ENCODE data around the gene BATF. TPM values are rescaled to one million over a fixed set of nuclear protein-coding genes. Genes with fewer than 3 reads are reported as not detected.
A peak's percentile ranks its signal among the peaks of the same experiment; 100 is the strongest.

Gene BATF
- total and polyA plus RNA-seq, 2 donors (not counting 1 experiment from before 2014, with no cell fraction given) = 12.8 to 16.4 TPM

GRCh38 chr14:75477881-75478280 lies 44.4 kb upstream of the BATF start:
- CTCF ChIA-PET = interaction anchor here (1.5 to 2.9 kb wide), 2 partner anchors 11 to 24 kb away, joined by 5 to 16 read pairs; no protein-coding TSS in a partner anchor
- Histone ChIP-seq H2AFZ (ENCODE audit: insufficient read depth, low read depth, low read length, poor library complexity, severe bottlenecking) (no peak overlapping the region), H3K4me2 (replicated peaks; ENCODE audit: low read depth, low read length, poor library complexity, severe bottlenecking) (no peak overlapping the region), H3K4me3 (ENCODE audit: control extremely low read depth in 1 of 5, extremely low read depth in 1 of 5, insufficient read depth in 1 of 5, low read depth in 2 of 5, low read length in 4 of 5) (no peak overlapping the region), H3K36me3 (replicated peaks in 1 of 2; ENCODE audit: control extremely low read depth in 1 of 2, control insufficient read depth in 1 of 2, extremely low read depth in 1 of 2, insufficient read depth in 2 of 2, low read length in 1 of 2) (no peaks in the 10 kb centered on the region), H3K27ac (ENCODE audit: low read length in 2 of 2) (no peak overlapping the region), H4K20me1 (ENCODE audit: control insufficient read depth, insufficient read depth, low read length, poor library complexity, severe bottlenecking) (no peaks in the 10 kb centered on the region), H3K4me1 (ENCODE audit: control insufficient read depth in 2 of 2, insufficient read depth in 2 of 2, low read length in 2 of 2) (peaks cover 0 to 20% of the 10 kb centered on the region in 2 donors), H3K27me3 (replicated peaks in 1 of 4; ENCODE audit: control extremely low read depth in 1 of 4, control insufficient read depth in 3 of 4, insufficient read depth in 4 of 4, low read length in 3 of 4) (no peaks in the 10 kb centered on the region), H3K79me2 (ENCODE audit: control insufficient read depth, insufficient read depth, low read length) (no peaks in the 10 kb centered on the region), H3K9me3 (ENCODE audit: control extremely low read depth in 1 of 3, control insufficient read depth in 2 of 3, insufficient read depth in 1 of 3, low read length in 2 of 3) (no peaks in the 10 kb centered on the region), H3K9ac (ENCODE audit: low read length) (no peak overlapping the region)
- intact Hi-C loops (cut with micrococcal nuclease) = no loop called here
- Mint-ChIP-seq H3K4me3 (no peak overlapping the region), H3K27me3 (no peaks in the 10 kb centered on the region), H3K27ac (no peak overlapping the region), H3K9me3 (ENCODE audit: insufficient read depth) (no peaks in the 10 kb centered on the region), H3K4me1 (peaks cover 23% of the 10 kb centered on the region)
- WGBS (ENCODE audit: insufficient coverage) = 100% methylated on average over 5 of the region's 5 CpGs
- POLR2A ChIA-PET = no interaction called here
- no peak for TF ChIP-seq EZH2 (IDR thresholded peaks at IDR 0.05; ENCODE audit: borderline replicate concordance, insufficient read depth, low read depth, low read length, poor library complexity, severe bottlenecking)
- TF ChIP-seq, protein P1, sequence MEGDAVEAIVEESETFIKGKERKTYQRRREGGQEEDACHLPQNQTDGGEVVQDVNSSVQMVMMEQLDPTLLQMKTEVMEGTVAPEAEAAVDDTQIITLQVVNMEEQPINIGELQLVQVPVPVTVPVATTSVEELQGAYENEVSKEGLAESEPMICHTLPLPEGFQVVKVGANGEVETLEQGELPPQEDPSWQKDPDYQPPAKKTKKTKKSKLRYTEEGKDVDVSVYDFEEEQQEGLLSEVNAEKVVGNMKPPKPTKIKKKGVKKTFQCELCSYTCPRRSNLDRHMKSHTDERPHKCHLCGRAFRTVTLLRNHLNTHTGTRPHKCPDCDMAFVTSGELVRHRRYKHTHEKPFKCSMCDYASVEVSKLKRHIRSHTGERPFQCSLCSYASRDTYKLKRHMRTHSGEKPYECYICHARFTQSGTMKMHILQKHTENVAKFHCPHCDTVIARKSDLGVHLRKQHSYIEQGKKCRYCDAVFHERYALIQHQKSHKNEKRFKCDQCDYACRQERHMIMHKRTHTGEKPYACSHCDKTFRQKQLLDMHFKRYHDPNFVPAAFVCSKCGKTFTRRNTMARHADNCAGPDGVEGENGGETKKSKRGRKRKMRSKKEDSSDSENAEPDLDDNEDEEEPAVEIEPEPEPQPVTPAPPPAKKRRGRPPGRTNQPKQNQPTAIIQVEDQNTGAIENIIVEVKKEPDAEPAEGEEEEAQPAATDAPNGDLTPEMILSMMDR (IDR thresholded peaks at IDR 0.05) = no peak
- no peak for DNase-seq
- no peak for ATAC-seq (ENCODE audit: low read depth)

- Histone ChIP-seq H2AFZ (ENCODE audit: insufficient read depth, low read depth, low read length, poor library complexity, severe bottlenecking) (no peak overlapping the region), H3K79me2 (ENCODE audit: control insufficient read depth, insufficient read depth, low read length) (no peaks in the 10 kb centered on the region), H3K9ac (ENCODE audit: low read length) (no peak overlapping the region), H3K4me2 (replicated peaks; ENCODE audit: low read depth, low read length, poor library complexity, severe bottlenecking) (no peak overlapping the region), H4K20me1 (ENCODE audit: control insufficient read depth, insufficient read depth, low read length, poor library complexity, severe bottlenecking) (no peaks in the 10 kb centered on the region), H3K4me1 (ENCODE audit: control insufficient read depth in 2 of 2, insufficient read depth in 2 of 2, low read length in 2 of 2) (peaks cover 0 to 20% of the 10 kb centered on the region in 2 donors), H3K27ac (ENCODE audit: low read length in 2 of 2) (no peak overlapping the region), H3K9me3 (ENCODE audit: control extremely low read depth in 1 of 3, control insufficient read depth in 2 of 3, insufficient read depth in 1 of 3, low read length in 2 of 3) (no peaks in the 10 kb centered on the region), H3K36me3 (replicated peaks in 1 of 2; ENCODE audit: control extremely low read depth in 1 of 2, control insufficient read depth in 1 of 2, extremely low read depth in 1 of 2, insufficient read depth in 2 of 2, low read length in 1 of 2) (no peaks in the 10 kb centered on the region), H3K4me3 (ENCODE audit: control extremely low read depth in 1 of 5, extremely low read depth in 1 of 5, insufficient read depth in 1 of 5, low read depth in 2 of 5, low read length in 4 of 5) (no peak overlapping the region), H3K27me3 (replicated peaks in 1 of 4; ENCODE audit: control extremely low read depth in 1 of 4, control insufficient read depth in 3 of 4, insufficient read depth in 4 of 4, low read length in 3 of 4) (peaks cover 0 to 4% (median 0%) of the 10 kb centered on the region in 4 experiments)
- DNase-seq = peak; percentile 19
- Mint-ChIP-seq H3K27me3 (no peaks in the 10 kb centered on the region), H3K27ac (peak overlapping the region; percentile 43), H3K4me1 (peaks cover 19% of the 10 kb centered on the region), H3K4me3 (peak overlapping the region; percentile 26), H3K9me3 (ENCODE audit: insufficient read depth) (no peaks in the 10 kb centered on the region)
- intact Hi-C loops (cut with micrococcal nuclease) = no loop called here
- ChIA-PET POLR2A (no interaction called here), CTCF (interaction anchor here (0.9 to 2.7 kb wide), 6 partner anchors 8 to 81 kb away, joined by 3 to 9 read pairs (median 4); no protein-coding TSS in a partner anchor)
- no peak for TF ChIP-seq EZH2 (IDR thresholded peaks at IDR 0.05; ENCODE audit: borderline replicate concordance, insufficient read depth, low read depth, low read length, poor library complexity, severe bottlenecking)
- ATAC-seq (ENCODE audit: low read depth) = peak; percentile 44
- 57% methylated on average over 6 of the region's 11 CpGs for WGBS (ENCODE audit: insufficient coverage)
Observed at GRCh38 chr14:75479770-75480600, 42.3 kb upstream of the BATF start.

Data from B cell (primary cell).